Measurements from ENCODE around the gene ERCC6L2.

The ERCC6L2 gene

DNA sequence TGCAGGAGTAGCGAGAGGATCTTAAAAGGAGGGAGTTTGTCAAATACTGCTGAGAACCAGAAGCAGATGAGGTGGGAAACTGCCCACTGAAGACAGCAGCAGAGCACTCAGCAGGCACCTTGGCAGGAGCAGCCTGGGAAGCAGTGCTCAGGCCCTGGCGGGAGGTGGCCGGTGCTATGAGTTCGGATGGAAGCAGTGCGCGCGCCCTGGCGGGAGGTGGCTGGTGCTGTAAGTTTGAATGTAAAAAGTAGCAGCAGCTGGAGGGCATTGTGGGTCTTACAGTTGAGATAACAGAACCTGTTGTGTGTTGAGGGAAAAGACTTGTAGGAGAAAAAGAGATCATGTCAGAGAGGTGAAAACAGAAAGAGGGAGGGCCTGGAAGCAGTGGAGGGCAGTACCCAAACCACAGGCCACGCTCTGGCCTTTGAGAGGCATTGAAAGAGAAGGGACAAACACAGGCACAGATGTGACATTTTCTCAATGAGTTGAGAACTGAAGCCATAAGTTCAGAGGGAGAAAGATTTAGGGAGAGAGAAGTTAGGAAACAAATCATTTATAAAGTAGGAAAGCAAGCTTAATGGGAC, 130.9 kb downstream of the ERCC6L2 start:
- no peak for ATAC-seq

DNA sequence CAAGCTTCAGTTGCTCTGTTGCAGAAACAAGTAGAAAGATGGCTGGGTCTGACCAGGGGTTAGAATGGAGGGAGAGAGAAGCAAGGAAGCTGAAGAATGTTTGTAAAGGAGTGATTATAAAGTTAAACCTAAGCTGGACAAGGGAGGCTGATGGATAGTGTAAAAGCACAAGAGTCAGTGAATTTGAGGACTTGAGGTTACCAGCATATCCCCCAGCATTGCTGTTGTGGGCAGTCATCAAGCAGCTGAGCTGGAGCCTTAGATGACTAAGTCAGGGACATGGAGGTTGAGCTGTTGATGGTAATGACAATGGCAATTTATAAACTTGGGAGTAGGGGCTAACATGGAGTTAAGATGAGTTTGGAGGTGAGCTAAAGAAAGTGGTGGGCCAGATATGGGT, 131.5 kb downstream of the ERCC6L2 start:
- no peak for ATAC-seq
- TF ChIP-seq ISL1 (CRISPR knock-in tag; IDR thresholded peaks at IDR 0.05) (no peak), ESRRG (CRISPR knock-in tag; IDR thresholded peaks at IDR 0.05) (no peak), RARB (CRISPR knock-in tag; IDR thresholded peaks at IDR 0.05) (no peak), TCF4 (CRISPR knock-in tag; IDR thresholded peaks at IDR 0.05; ENCODE audit: borderline replicate concordance) (no peak), SNAI2 (CRISPR knock-in tag; IDR thresholded peaks at IDR 0.05) (no peak), PPARA (CRISPR knock-in tag; IDR thresholded peaks at IDR 0.05; ENCODE audit: borderline replicate concordance) (no peak), CSDC2 (CRISPR knock-in tag; IDR thresholded peaks at IDR 0.05) (no peak)
- TF ChIP-seq, protein P1, sequence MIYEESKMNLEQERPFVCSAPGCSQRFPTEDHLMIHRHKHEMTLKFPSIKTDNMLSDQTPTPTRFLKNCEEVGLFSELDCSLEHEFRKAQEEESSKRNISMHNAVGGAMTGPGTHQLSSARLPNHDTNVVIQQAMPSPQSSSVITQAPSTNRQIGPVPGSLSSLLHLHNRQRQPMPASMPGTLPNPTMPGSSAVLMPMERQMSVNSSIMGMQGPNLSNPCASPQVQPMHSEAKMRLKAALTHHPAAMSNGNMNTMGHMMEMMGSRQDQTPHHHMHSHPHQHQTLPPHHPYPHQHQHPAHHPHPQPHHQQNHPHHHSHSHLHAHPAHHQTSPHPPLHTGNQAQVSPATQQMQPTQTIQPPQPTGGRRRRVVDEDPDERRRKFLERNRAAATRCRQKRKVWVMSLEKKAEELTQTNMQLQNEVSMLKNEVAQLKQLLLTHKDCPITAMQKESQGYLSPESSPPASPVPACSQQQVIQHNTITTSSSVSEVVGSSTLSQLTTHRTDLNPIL (CRISPR knock-in tag; IDR thresholded peaks at IDR 0.05; ENCODE audit: low read depth), result no peak
- TF ChIP-seq, protein P2, sequence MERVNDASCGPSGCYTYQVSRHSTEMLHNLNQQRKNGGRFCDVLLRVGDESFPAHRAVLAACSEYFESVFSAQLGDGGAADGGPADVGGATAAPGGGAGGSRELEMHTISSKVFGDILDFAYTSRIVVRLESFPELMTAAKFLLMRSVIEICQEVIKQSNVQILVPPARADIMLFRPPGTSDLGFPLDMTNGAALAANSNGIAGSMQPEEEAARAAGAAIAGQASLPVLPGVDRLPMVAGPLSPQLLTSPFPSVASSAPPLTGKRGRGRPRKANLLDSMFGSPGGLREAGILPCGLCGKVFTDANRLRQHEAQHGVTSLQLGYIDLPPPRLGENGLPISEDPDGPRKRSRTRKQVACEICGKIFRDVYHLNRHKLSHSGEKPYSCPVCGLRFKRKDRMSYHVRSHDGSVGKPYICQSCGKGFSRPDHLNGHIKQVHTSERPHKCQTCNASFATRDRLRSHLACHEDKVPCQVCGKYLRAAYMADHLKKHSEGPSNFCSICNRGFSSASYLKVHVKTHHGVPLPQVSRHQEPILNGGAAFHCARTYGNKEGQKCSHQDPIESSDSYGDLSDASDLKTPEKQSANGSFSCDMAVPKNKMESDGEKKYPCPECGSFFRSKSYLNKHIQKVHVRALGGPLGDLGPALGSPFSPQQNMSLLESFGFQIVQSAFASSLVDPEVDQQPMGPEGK (CRISPR knock-in tag; IDR thresholded peaks at IDR 0.05; ENCODE audit: borderline replicate concordance), result no peak
- TF ChIP-seq, protein P3, sequence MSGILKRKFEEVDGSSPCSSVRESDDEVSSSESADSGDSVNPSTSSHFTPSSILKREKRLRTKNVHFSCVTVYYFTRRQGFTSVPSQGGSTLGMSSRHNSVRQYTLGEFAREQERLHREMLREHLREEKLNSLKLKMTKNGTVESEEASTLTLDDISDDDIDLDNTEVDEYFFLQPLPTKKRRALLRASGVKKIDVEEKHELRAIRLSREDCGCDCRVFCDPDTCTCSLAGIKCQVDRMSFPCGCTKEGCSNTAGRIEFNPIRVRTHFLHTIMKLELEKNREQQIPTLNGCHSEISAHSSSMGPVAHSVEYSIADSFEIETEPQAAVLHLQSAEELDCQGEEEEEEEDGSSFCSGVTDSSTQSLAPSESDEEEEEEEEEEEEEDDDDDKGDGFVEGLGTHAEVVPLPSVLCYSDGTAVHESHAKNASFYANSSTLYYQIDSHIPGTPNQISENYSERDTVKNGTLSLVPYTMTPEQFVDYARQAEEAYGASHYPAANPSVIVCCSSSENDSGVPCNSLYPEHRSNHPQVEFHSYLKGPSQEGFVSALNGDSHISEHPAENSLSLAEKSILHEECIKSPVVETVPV (CRISPR knock-in tag; IDR thresholded peaks at IDR 0.05), result no peak
- TF ChIP-seq, protein P4, sequence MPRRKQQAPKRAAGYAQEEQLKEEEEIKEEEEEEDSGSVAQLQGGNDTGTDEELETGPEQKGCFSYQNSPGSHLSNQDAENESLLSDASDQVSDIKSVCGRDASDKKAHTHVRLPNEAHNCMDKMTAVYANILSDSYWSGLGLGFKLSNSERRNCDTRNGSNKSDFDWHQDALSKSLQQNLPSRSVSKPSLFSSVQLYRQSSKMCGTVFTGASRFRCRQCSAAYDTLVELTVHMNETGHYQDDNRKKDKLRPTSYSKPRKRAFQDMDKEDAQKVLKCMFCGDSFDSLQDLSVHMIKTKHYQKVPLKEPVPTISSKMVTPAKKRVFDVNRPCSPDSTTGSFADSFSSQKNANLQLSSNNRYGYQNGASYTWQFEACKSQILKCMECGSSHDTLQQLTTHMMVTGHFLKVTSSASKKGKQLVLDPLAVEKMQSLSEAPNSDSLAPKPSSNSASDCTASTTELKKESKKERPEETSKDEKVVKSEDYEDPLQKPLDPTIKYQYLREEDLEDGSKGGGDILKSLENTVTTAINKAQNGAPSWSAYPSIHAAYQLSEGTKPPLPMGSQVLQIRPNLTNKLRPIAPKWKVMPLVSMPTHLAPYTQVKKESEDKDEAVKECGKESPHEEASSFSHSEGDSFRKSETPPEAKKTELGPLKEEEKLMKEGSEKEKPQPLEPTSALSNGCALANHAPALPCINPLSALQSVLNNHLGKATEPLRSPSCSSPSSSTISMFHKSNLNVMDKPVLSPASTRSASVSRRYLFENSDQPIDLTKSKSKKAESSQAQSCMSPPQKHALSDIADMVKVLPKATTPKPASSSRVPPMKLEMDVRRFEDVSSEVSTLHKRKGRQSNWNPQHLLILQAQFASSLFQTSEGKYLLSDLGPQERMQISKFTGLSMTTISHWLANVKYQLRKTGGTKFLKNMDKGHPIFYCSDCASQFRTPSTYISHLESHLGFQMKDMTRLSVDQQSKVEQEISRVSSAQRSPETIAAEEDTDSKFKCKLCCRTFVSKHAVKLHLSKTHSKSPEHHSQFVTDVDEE (CRISPR knock-in tag; IDR thresholded peaks at IDR 0.05), result no peak

More for the DNA sequence above, 130.9 kb downstream of the ERCC6L2 start:
- TF ChIP-seq ISL1 (CRISPR knock-in tag; IDR thresholded peaks at IDR 0.05), result no peak
- no peak for TF ChIP-seq CSDC2 (CRISPR knock-in tag; IDR thresholded peaks at IDR 0.05)
- no peak for TF ChIP-seq ZFP30 (CRISPR knock-in tag; IDR thresholded peaks at IDR 0.05)
- TF ChIP-seq TCF4 (CRISPR knock-in tag; IDR thresholded peaks at IDR 0.05; ENCODE audit: borderline replicate concordance), result no peak
- no peak for TF ChIP-seq GLIS3 (CRISPR knock-in tag; IDR thresholded peaks at IDR 0.05)
- TF ChIP-seq, protein P3 (CRISPR knock-in tag; IDR thresholded peaks at IDR 0.05), result no peak

DNA sequence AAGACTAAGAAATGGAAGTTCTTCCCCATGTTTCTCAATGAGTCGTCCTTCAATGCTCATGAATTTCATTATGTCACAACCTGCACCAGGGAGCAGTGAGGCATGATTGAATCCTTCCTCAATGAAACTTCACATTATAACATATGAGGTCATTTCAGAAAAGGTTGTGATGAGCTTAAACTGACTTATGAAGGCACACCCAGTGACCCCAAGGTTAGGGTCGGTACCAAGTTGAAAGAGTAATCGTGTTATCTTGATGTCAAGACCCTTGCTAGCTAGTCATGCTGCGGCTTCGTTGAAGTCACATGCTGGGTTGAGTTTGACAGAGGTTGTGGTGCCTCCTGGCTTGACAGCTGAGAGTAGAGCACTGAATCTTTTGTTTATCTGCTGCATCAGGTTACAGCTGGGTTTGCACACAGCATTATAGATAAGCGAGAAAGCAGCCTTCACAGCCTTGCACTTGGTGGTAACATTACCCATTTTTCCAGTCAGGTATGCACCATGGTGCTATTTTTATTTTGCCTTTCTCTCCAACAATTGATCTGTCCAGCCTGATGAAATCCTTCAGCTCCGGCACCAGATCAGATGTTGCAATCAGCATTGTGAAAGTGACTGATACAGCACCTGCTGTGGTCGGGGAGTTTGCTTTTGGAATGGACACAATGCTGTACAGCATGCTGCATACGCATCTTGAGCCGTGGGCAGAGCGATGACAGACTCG, 133.2 kb downstream of the ERCC6L2 start:
- ATAC-seq, result no peak
- TF ChIP-seq, protein P5, sequence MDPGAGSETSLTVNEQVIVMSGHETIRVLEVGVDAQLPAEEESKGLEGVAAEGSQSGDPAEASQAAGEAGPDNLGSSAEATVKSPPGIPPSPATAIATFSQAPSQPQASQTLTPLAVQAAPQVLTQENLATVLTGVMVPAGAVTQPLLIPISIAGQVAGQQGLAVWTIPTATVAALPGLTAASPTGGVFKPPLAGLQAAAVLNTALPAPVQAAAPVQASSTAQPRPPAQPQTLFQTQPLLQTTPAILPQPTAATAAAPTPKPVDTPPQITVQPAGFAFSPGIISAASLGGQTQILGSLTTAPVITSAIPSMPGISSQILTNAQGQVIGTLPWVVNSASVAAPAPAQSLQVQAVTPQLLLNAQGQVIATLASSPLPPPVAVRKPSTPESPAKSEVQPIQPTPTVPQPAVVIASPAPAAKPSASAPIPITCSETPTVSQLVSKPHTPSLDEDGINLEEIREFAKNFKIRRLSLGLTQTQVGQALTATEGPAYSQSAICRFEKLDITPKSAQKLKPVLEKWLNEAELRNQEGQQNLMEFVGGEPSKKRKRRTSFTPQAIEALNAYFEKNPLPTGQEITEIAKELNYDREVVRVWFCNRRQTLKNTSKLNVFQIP (CRISPR knock-in tag; IDR thresholded peaks at IDR 0.05; ENCODE audit: borderline replicate concordance, low read depth), result no peak
- TF ChIP-seq TCF4 (CRISPR knock-in tag; IDR thresholded peaks at IDR 0.05; ENCODE audit: borderline replicate concordance), result no peak
- no peak for TF ChIP-seq OSR1 (CRISPR knock-in tag; IDR thresholded peaks at IDR 0.05)
- TF ChIP-seq ARNTL (CRISPR knock-in tag; IDR thresholded peaks at IDR 0.05; ENCODE audit: borderline replicate concordance, low read depth), result no peak
- TF ChIP-seq ZNF8 (CRISPR knock-in tag; IDR thresholded peaks at IDR 0.05), result no peak
- no peak for TF ChIP-seq ZFP30 (CRISPR knock-in tag; IDR thresholded peaks at IDR 0.05)
- no peak for TF ChIP-seq PPARA (CRISPR knock-in tag; IDR thresholded peaks at IDR 0.05; ENCODE audit: borderline replicate concordance)
- TF ChIP-seq, protein P2 (CRISPR knock-in tag; IDR thresholded peaks at IDR 0.05; ENCODE audit: borderline replicate concordance), result no peak
- TF ChIP-seq, protein P1 (CRISPR knock-in tag; IDR thresholded peaks at IDR 0.05; ENCODE audit: low read depth), result no peak
- TF ChIP-seq, protein P3 (CRISPR knock-in tag; IDR thresholded peaks at IDR 0.05), result no peak
- TF ChIP-seq BACH2 (CRISPR knock-in tag; IDR thresholded peaks at IDR 0.05; ENCODE audit: borderline replicate concordance), result no peak
- TF ChIP-seq SNAI2 (CRISPR knock-in tag; IDR thresholded peaks at IDR 0.05), result no peak
